Measurements from ENCODE around the gene CXXC1. TPM values are rescaled to one million over a fixed set of nuclear protein-coding genes. Genes with fewer than 3 reads are reported as not detected.
A peak's percentile ranks its signal among the peaks of the same experiment; 100 is the strongest.

Gene CXXC1
- polyA plus RNA-seq, 1 donor (not counting 4 experiments of a cell fraction or from before 2014, with no cell fraction given): 33.6 TPM

- TF ChIP-seq, protein P1, sequence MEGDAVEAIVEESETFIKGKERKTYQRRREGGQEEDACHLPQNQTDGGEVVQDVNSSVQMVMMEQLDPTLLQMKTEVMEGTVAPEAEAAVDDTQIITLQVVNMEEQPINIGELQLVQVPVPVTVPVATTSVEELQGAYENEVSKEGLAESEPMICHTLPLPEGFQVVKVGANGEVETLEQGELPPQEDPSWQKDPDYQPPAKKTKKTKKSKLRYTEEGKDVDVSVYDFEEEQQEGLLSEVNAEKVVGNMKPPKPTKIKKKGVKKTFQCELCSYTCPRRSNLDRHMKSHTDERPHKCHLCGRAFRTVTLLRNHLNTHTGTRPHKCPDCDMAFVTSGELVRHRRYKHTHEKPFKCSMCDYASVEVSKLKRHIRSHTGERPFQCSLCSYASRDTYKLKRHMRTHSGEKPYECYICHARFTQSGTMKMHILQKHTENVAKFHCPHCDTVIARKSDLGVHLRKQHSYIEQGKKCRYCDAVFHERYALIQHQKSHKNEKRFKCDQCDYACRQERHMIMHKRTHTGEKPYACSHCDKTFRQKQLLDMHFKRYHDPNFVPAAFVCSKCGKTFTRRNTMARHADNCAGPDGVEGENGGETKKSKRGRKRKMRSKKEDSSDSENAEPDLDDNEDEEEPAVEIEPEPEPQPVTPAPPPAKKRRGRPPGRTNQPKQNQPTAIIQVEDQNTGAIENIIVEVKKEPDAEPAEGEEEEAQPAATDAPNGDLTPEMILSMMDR (optimal IDR thresholded peaks at IDR 0.05 in 1 of 3, IDR thresholded peaks at IDR 0.05 in 1 of 3, conservative IDR thresholded peaks at IDR 0.05 in 1 of 3; ENCODE audit: extremely low read depth in 1 of 3, insufficient read depth in 2 of 3, low read length in 3 of 3): no peak
- Histone ChIP-seq H3K4me3 (ENCODE audit: control insufficient read depth in 2 of 3, extremely low read depth in 1 of 3, insufficient read depth in 2 of 3, low read depth in 1 of 3, low read length in 3 of 3) (peak overlapping the region; percentile 42 to 76 (median 68)), H3K9me3 (ENCODE audit: control insufficient read depth, low read depth, low read length) (no peaks in the 10 kb centered on the region), H3K79me2 (ENCODE audit: control insufficient read depth, insufficient read depth, low read length) (no peaks in the 10 kb centered on the region), H3K4me2 (ENCODE audit: control insufficient read depth, extremely low read depth, insufficient read depth, low read depth, low read length) (peak overlapping the region; percentile 99), H4K20me1 (ENCODE audit: control insufficient read depth, extremely low read depth, insufficient read depth, low read length) (no peaks in the 10 kb centered on the region), H3K27me3 (ENCODE audit: control insufficient read depth, extremely low read depth, insufficient read depth, low read length) (no peaks in the 10 kb centered on the region), H3K4me1 (ENCODE audit: control insufficient read depth, extremely low read depth, insufficient read depth, low read length) (peaks cover 14% of the 10 kb centered on the region), H3K9ac (ENCODE audit: control insufficient read depth, extremely low read depth, insufficient read depth, low read length) (peak overlapping the region; percentile 23), H2AFZ (ENCODE audit: control insufficient read depth, low read length) (peak overlapping the region; percentile 73), H3K36me3 (ENCODE audit: control insufficient read depth in 2 of 2, extremely low read depth in 1 of 2, insufficient read depth in 2 of 2, low read length in 2 of 2) (no peaks in the 10 kb centered on the region), H3K27ac (ENCODE audit: control insufficient read depth, insufficient read depth, low read length) (peak overlapping the region; percentile 74), H3K9me1 (ENCODE audit: control insufficient read depth, extremely low read depth, insufficient read depth, low read length) (no peaks in the 10 kb centered on the region)
- peak; percentile 90 for FAIRE-seq
- dilution Hi-C loops (cut with MboI; ENCODE audit: extremely low pct_ligation_motif_present, low sequenced_read_pairs): no loop called here
- peak; percentile 40 for DNase-seq (ENCODE audit: low read depth, low spot score)
These were observed 20.4 kb upstream of the CXXC1 start for GRCh38 chr18:50307738-50308470.

GRCh38 chr18:50307400-50307737 lies 19.9 kb upstream of the CXXC1 start:
- Histone ChIP-seq H3K27ac (ENCODE audit: control insufficient read depth, insufficient read depth, low read length) (no peak overlapping the region), H3K4me3 (ENCODE audit: control insufficient read depth in 2 of 3, extremely low read depth in 1 of 3, insufficient read depth in 2 of 3, low read depth in 1 of 3, low read length in 3 of 3) (peak overlapping the region; percentile 42 to 76 (median 68)), H3K9ac (ENCODE audit: control insufficient read depth, extremely low read depth, insufficient read depth, low read length) (peak overlapping the region; percentile 23), H3K9me1 (ENCODE audit: control insufficient read depth, extremely low read depth, insufficient read depth, low read length) (no peaks in the 10 kb centered on the region), H3K9me3 (ENCODE audit: control insufficient read depth, low read depth, low read length) (no peaks in the 10 kb centered on the region), H2AFZ (ENCODE audit: control insufficient read depth, low read length) (peak overlapping the region; percentile 73), H3K4me2 (ENCODE audit: control insufficient read depth, extremely low read depth, insufficient read depth, low read depth, low read length) (peak overlapping the region; percentile 99), H3K27me3 (ENCODE audit: control insufficient read depth, extremely low read depth, insufficient read depth, low read length) (peaks cover 5% of the 10 kb centered on the region), H3K79me2 (ENCODE audit: control insufficient read depth, insufficient read depth, low read length) (no peaks in the 10 kb centered on the region), H3K4me1 (ENCODE audit: control insufficient read depth, extremely low read depth, insufficient read depth, low read length) (peaks cover 14% of the 10 kb centered on the region), H3K36me3 (ENCODE audit: control insufficient read depth in 2 of 2, extremely low read depth in 1 of 2, insufficient read depth in 2 of 2, low read length in 2 of 2) (no peaks in the 10 kb centered on the region), H4K20me1 (ENCODE audit: control insufficient read depth, extremely low read depth, insufficient read depth, low read length) (no peaks in the 10 kb centered on the region)
- TF ChIP-seq EZH2 (IDR thresholded peaks at IDR 0.05; ENCODE audit: low read length): no peak
- TF ChIP-seq, protein P1 (optimal IDR thresholded peaks at IDR 0.05 in 1 of 3, IDR thresholded peaks at IDR 0.05 in 1 of 3, conservative IDR thresholded peaks at IDR 0.05 in 1 of 3; ENCODE audit: extremely low read depth in 1 of 3, insufficient read depth in 2 of 3, low read length in 3 of 3): no peak
- dilution Hi-C loops (cut with MboI; ENCODE audit: extremely low pct_ligation_motif_present, low sequenced_read_pairs): no loop called here
- FAIRE-seq: no peak
- DNase-seq (ENCODE audit: low read depth, low spot score): no peak

All from keratinocyte (primary cell).